HG03175 (cell line): ENCODE results near the gene PDZD8.

ENCODE experiments used
- ATAC-seq: cut with Tn5 transposase; IDR thresholded peaks from one replicate; pipeline ENCODE4 v1.9.1; 2021; ENCODE audit warnings: mild to moderate bottlenecking, moderate library complexity; ENCODE audit not compliant: unreplicated experiment

The PDZD8 gene

GRCh38 chr10:117375360-117376178 is at the start of gene PDZD8:
Gene PDZD8, minus strand, starts transcription at chr10:117375440. Its CDS starts 213 bp downstream, at chr10:117375227.
- ATAC-seq = peak; percentile 83

- ATAC-seq = no peak
These were observed 48.9 kb upstream of the PDZD8 start for GRCh38 chr10:117424171-117424570.

DNA sequence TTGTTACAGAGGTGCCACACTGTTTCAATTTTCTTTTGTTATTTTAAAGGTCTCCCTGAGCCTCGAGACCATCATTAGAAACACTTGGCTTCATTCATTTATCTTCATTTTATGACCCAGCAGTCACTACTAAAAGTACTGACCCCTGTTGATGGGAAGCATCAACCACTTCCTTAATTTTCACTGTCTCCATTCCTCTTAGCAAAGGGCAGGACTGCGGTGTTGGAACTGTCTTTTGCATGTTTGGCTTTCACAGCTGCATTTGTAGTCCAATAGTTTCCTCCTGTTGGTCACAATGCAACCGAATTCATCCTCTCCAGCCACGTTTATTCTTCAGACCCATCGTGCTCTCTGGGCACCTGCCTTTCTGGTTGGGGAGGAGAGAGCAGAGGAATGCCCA is 46.7 kb upstream of the PDZD8 start:
- ATAC-seq = no peak

DNA sequence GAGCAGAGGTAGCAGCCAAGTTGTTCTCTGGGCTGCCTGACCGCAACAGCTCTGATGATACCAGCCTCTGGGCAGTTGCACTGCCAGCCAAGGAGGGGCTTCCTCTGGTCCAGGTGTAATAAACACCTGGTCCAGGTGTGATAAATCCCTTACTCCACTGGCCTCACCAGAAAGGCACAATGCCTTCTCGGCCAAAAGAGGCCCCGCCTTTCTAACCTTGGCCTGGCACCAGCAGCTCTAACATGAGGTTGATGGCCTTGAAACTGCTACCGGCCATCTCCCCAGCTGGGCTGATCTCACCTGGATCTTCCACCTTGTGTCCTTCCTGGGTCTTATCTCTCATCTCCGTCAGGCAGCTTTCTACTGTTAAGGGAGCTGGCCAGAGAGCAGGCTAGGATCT is 45.5 kb upstream of the PDZD8 start:
- no peak for ATAC-seq

DNA sequence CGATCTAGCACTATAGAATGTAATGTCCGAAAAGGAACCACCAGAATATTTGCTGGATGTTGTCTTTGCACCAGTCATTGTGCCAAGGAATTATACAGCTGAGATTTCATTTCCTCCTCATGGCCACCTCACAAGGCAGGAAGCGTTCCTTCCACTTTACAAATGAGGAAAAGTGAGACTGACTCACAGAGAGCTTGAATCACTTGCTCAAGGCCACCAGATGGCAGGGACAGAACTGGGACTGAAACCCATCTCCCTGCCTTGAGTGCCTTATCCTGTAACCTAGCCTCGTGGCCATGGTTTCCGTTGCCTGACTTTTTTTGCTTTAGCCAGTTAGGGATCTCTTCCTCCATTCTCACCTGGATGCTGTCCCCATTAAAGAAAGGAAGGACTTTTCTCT is 44.7 kb upstream of the PDZD8 start:
- no peak for ATAC-seq

DNA sequence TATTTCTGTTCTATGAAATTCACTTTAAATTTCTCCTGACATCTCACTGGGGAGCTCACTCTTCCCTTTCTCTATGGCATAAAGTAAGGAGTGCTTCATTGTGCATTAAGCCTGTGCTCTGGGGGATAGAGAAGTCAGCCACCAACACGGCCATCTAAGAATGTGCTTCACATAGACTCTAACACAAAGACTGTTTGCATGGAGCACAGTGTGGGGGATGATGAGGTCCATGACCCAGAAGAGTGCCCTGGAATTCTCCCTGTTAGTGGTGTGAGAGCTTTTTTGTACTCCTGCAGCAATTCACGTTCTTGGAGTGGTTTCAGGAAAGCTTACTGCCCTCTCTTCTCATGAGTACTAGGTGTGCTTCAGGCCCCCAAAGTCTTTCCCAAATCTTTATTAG is 43.9 kb upstream of the PDZD8 start:
- no peak for ATAC-seq

DNA sequence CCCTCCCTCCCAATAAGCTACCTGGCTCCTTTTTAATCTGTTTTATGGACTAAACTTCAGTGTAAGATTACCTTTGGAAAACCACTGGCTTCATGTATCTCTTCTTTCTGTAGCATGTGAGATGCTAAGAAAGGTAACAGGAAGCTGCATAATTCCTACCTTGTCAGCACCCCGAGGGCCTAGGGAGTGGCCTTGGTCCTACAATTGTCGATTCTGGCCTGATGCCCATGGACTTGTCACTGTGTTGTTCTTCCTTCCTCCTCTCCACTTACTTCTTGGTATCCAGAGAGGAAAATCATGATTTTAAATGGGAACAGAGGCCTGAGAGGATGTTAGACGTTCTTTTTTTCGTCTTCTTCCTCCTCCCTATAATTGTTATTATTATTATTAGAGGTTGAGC is 42.9 kb upstream of the PDZD8 start:
- ATAC-seq = no peak

DNA sequence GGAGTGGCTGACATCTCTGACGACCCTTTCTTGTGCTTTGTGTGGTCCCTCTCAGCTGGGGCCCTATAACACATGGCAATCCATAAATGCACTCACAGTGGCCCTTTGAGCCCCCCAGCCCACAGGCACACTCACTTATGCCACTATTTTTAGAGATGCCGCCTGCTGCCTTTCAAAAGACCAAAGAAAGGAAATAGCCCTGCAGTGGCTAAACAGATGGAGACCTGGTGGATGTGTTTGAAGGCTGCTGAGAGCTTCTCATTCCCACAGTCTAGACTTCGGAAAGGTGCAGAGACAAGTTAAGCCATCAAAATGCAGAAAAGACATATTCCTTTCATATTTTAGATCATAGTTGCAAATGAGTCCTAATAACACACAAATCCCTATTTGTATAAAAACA is 42.0 kb upstream of the PDZD8 start:
- no peak for ATAC-seq

DNA sequence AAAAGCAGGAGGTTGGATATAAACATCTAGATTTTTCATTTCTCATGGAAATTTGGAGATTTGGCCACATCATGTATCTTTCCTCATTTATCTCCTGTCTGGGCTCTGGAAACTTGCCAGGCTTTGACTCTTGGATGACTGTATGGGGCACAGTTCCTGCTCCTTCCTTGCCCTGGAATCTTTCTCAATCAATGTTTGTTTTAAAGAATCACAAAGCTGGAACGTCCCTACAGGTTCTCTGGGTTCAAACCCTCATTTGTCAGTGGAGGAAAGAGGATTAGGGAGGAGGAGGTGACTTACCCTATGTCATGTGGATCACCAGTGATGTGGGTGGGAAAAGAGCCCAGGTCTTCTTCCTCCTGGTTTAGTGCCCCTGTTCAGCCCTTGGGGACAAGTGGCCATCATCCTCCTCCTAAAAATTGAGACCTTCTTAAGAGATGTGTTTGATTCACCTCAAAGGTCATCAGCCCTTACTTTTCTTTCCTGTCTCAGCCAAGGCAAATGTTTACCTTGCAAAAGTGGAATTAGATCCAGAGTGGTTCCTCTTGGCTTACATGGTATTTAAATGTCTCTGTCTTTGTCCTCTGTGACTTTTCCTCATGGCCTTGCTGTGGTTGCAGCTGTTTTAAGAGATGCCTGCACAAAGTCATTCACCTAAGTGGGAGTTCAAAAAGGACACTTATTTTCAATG is 38.8 kb upstream of the PDZD8 start:
- no peak for ATAC-seq

- no peak for ATAC-seq
These were observed 37.3 kb upstream of the PDZD8 start for GRCh38 chr10:117412469-117413010.

DNA sequence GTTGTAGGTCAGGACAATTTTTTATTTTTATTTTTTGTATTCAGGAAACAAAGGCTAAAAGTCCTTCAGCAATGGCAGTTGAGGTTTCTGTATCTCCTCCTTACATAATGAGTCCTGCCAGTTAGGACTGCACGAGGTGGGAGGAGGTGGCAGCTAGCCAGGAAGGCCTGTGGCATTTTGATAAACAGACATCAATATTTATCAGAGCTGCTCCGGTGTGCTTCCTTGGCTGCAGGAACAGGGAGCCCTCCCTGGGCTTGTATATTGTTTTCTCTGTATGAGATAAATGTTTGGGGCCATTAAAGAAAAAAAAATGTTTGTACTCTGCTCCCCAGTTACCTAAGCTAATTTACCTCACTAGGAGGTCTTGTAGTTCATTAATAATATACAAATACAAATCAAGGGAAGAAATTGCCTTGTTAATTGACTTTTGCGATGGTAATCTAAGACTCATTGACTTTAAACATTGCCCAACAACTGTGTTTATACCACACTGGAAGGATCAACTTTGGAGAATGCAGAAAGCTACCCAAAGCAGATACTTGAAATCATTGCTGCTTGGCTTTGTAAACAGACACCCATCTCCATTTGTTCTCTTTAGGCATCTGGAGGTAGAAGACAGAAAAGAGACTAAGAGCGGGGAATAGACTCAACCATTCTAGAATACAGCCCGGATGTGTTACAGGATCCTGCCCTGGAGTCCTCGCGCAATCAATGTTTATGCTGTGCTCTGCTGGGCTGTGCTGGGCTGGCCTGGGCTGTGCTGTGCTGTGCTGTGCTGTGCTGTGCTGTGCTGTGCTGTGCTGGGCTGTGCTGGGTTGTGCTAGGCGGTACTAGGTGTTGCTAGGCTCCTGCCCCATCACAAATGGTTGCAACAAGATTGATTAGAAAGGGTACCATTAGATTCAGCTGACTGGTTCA is 36.5 kb upstream of the PDZD8 start:
- no peak for ATAC-seq

- no peak for ATAC-seq
These were observed 35.3 kb upstream of the PDZD8 start for GRCh38 chr10:117410557-117410956.

DNA sequence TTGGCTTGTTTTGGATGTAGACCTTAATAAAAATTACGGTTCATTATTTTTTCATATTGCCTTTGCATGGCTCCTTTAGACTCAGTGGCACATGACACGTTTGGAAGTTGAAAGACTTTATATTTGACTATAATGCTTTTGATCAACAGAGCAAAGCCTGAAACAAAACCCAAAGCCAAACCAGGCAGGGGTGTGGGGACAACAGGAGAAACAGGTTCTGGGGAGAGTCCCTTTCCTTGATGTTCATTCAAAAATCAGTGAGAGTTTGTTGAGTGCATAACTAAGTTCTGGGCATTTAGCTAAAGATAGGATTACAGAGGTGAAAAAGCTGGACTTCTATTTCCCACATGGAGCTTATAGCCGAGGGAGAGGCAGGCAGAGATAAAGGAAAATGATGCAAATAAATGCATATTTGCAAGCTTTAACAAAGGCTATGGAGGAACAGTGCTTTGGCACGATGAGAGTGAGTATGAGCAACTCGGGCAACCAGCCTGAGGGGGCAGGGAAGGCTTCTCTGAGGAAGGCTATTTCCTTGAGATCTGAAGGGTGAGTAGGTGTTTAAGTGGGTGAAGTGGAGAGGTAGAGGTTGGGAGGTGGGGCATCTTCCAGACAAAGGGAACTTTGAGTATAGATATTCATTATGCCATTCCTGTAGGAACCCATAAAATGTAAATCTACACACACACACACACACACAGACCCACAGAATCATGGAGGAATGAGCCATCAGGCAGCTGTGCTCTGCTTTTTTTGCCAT is 34.5 kb upstream of the PDZD8 start:
- ATAC-seq = no peak

GRCh38 chr10:117408436-117409384 is 33.5 kb upstream of the PDZD8 start:
- no peak for ATAC-seq

DNA sequence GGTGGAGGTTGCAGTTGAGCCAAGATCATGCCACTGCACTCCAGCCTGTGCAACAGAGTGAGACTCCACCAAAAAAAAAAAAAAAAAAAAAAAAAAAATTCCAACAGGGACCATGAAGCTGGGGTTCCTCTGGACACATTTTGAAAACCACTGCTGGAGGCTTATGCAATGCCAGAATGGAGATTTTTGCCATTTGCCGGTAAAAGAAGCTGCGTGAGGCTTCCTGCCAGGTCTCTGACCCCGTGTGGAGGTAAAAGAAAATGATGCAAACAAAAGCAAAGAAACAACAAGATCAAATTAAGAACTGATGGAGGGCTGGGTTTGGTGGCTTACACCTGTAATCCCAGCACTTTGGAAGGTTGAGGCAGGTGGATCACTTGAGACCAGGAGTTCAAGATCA is 30.5 kb upstream of the PDZD8 start:
- no peak for ATAC-seq

- no peak for ATAC-seq
These were observed 25.1 kb upstream of the PDZD8 start for GRCh38 chr10:117400329-117400728.

DNA sequence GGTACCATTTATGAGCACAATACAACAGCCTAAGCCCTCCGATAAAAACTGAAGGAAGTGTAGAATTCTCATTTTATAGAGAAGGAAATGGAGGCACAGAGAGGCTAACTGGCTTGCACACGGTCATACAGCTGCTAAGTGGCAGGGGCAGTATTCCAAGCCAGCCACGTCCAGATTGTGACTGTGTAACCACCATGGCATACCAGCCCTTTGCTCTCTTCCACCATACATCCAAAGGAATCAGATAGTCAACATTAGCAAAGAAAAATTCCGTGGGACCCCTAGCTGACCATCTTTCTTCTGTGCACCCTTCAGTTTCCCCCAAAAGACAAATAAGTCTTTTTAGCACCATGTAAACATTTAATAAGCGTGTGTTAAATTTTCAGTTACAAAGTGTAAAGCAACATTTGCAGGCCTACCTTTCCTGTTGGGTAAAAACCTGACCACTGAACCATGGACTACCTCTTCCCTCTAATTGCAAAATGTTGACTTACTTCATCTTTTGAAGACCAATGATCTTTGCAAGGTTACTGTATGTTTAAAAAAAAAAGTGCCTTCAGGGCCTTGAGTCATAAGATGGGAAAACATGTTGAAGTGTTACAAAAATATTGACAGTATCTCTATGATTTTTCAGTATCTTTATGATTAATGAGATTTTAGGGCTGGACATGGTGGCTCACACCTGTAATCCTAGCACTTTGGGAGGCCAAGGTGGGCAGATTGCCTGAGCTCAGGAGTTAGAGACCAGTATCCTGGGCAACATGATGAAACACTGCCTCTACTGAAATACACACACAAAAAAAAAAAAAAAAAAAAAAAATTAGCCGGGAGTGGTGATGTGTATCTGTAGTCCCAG is 24.3 kb upstream of the PDZD8 start:
- no peak for ATAC-seq

DNA sequence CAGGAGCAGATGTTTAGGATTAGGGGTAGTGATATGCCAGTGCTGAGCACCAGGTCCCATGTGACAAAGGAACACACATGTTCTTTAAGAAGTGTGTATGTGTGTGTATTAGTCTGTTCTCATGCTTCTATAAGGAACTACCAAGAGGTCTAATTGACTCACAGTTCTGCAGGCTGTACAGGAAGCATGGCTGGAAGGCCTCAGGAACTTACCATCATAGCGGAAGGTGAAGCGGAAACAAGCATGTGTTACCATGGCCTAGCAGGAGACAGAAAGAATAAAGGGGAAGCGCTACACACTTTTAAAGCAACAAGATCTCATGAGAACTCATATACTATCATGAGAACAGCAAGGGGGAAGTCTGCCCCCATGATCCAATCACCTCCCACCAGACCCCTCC is 22.8 kb upstream of the PDZD8 start:
- no peak for ATAC-seq
